NT2/D1 (cell line): ENCODE measurements around the gene HACD2.

Experiments used
- SUZ12 ChIP-seq: IDR thresholded peaks from 2 replicates; pipeline ENCODE4 v1.6.1; 2011; ENCODE audit not compliant: insufficient read length, insufficient read depth; ENCODE audit errors: extremely low read depth
- YY1 ChIP-seq: IDR thresholded peaks from 2 replicates; pipeline ENCODE4 v1.6.1; 2011; ENCODE audit not compliant: insufficient read length, insufficient read depth
- ZNF274 ChIP-seq: IDR thresholded peaks from 2 replicates; pipeline ENCODE4 v1.6.1; 2011; ENCODE audit warnings: mild to moderate bottlenecking, low read depth, low read length

DNA sequence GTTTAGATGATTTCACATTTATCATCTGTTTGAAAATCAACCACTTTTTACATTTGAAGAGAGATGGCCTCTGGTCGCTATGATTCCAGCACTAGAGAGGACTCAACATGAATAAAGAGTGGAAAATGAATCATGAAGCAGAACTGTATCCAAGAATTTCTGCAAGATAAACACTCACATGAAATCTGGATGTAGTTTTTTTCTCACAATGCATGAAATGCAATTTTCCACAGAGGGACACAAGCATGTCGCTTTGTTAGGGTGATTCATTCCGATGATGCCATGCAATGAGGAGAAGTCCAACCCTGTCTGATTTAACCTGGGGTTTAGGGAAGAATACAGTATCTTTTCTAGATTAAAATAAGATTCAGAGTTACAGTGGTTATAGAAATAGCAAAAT, 85.5 kb downstream of the HACD2 start:
- TF ChIP-seq SUZ12 (no peak), YY1 (no peak), ZNF274 (no peak)
